ENCODE data around the gene TMTC1. TPM values are rescaled to one million over a fixed set of nuclear protein-coding genes. Genes with fewer than 3 reads are reported as not detected.

The TMTC1 gene
- total and polyA plus RNA-seq, 9 of the 15 experiments (the other 6 are each of a cell fraction or from before 2014, with no cell fraction given) = under 0.01 to 0.18 (median 0.06) TPM; not detected in 2

DNA sequence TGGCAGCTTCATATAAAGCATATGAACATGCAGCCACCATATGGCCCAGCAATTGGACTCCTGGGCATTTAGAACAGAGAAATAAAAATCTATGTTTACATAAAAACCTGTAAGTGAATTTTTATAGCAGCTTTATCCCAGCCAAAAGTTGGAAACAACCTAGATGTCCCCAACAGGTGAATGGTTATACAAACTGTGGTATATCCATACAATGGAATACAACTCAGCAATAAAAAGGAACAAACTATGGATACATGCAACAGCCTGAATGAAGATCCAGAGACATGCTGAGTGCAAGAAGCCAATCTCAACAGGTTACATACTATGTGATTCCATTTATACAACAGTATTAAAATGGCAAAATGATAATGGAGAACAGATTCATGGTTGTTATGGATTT, 3.7 kb downstream of the TMTC1 start:
- H3K9me3 ChIP-seq (replicated peaks; ENCODE audit: control insufficient read depth, insufficient read depth, low read depth, low read length) = no peaks in the 10 kb centered on the region
- H3K27ac ChIP-seq (ENCODE audit: extremely low read depth, low read depth, low read length) = no peak overlapping the region
- H3K4me3 ChIP-seq = no peak overlapping the region
- DNase-seq (ENCODE audit: extremely low read depth in 1 of 4, low spot score in 3 of 4) (no peak), ATAC-seq (no peak), FAIRE-seq (no peak)
- H3K4me1 ChIP-seq (replicated peaks in 1 of 2; ENCODE audit: control insufficient read depth in 2 of 2, insufficient read depth in 2 of 2, low read length in 2 of 2) = no peaks in the 10 kb centered on the region
- H3K4me2 ChIP-seq (ENCODE audit: insufficient read depth, low read length) = no peak overlapping the region
- H3K36me3 ChIP-seq (ENCODE audit: control insufficient read depth, insufficient read depth, low read length) = no peaks in the 10 kb centered on the region
- H3K79me2 ChIP-seq (ENCODE audit: control insufficient read depth, insufficient read depth, low read length) = no peaks in the 10 kb centered on the region
- intact Hi-C loops (cut with micrococcal nuclease) = no loop called here
- no peak overlapping the region for H2AFZ ChIP-seq (ENCODE audit: low read depth, low read length)
- ChIA-PET CTCF (ENCODE audit: low intra/inter-chr PET ratio) (no interaction called here), POLR2A (no interaction called here)
- no peaks in the 10 kb centered on the region for H4K20me1 ChIP-seq (replicated peaks; ENCODE audit: control insufficient read depth, insufficient read depth, low read length)
- H3K27me3 ChIP-seq (ENCODE audit: control insufficient read depth in 2 of 2, insufficient read depth in 2 of 2, low read length in 2 of 2) = no peaks in the 10 kb centered on the region
- in situ Hi-C loops (cut with MboI) = no loop called here
- no peaks in the 10 kb centered on the region for H3K9me1 ChIP-seq (ENCODE audit: control insufficient read depth, insufficient read depth, low read length)
- BruUV-seq (replicated peaks) = no TSS peak
- no peak overlapping the region for H3K9ac ChIP-seq (ENCODE audit: insufficient read depth in 1 of 2, low read depth in 2 of 2, low read length in 2 of 2)
- TF ChIP-seq ZNF354B (CRISPR knock-in tag; IDR thresholded peaks at IDR 0.05) (no peak), TAF15 (IDR thresholded peaks at IDR 0.05; ENCODE audit: low read depth, low read length) (no peak), ZNF644 (tag; IDR thresholded peaks at IDR 0.05; ENCODE audit: low read depth) (no peak), ZBTB11 (CRISPR knock-in tag; IDR thresholded peaks at IDR 0.05) (no peak), RBM34 (IDR thresholded peaks at IDR 0.05; ENCODE audit: borderline replicate concordance, insufficient read depth, low read length) (no peak), ZNF696 (CRISPR knock-in tag; conservative IDR thresholded peaks at IDR 0.05) (no peak), HIVEP1 (CRISPR knock-in tag; IDR thresholded peaks at IDR 0.05) (no peak), ZNF318 (IDR thresholded peaks at IDR 0.05; ENCODE audit: borderline replicate concordance in 1 of 2, low read depth in 1 of 2) (no peak), TEAD1 (CRISPR knock-in tag; IDR thresholded peaks at IDR 0.05) (no peak)

Data from K562 (cell line).